A549 (cell line): ENCODE measurements around the gene TMEM120A. TPM values are rescaled to one million over a fixed set of nuclear protein-coding genes. Genes with fewer than 3 reads are reported as not detected.

Source experiments
- ATAC-seq, 2 experiments: fragments of 200-7000 bp in 1 of 2; fragments of >200 bp in 1 of 2; cut with Nextera tagmentation in 1 of 2; cut with Tn5 transposase in 1 of 2; 3 replicates each; pipeline versions ENCODE4 v1.8.0 to v1.9.1; 2018 to 2020; ENCODE audit warnings: mild to moderate bottlenecking in 1 of 2, moderate library complexity in 1 of 2
- CTCF ChIA-PET: fragments of 300-600 bp; sonication (Branson Sonifier 250); formaldehyde crosslinking; extraction: SDS; loops from one replicate; lab custom pipeline; 2021; ENCODE audit warnings: antibody characterized with exemption, inconsistent platforms; lab: Yijun Ruan, JAX
- POLR2A ChIA-PET: fragments of 350-600 bp; formaldehyde crosslinking; extraction: SDS; loops from one replicate; lab custom pipeline; 2021; ENCODE audit warnings: antibody characterized with exemption, inconsistent platforms; lab: Yijun Ruan, JAX
- DNase-seq, 2 experiments: peaks; one replicate each; pipeline versions ENCODE4 v3.0.0 to v3.0.0-alpha.2; 2011 to 2016; ENCODE audit warnings: low read depth in 1 of 2, low spot score in 1 of 2
- FAIRE-seq: peaks from 2 replicates; lab custom pipeline; 2011; peaks lifted over from hg19 to GRCh38; lab: Jason Lieb, UNC
- H3K27ac ChIP-seq, 2 experiments: fragments of >200 bp; sonication (Bioruptor Twin); formaldehyde crosslinking; 3 replicates each; pipeline ENCODE4 v1.5.1; 2016 to 2017
- H3K4me1 ChIP-seq: fragments of >200 bp; sonication (Bioruptor Twin); formaldehyde crosslinking; 3 replicates; pipeline ENCODE4 v1.6.1; 2016
- H3K4me2 ChIP-seq: fragments of >200 bp; sonication (Bioruptor Twin); formaldehyde crosslinking; 3 replicates; pipeline ENCODE4 v1.6.1; 2016
- H3K4me3 ChIP-seq: fragments of >200 bp; sonication (Bioruptor Twin); formaldehyde crosslinking; 3 replicates; pipeline ENCODE4 v1.5.1; 2016
- H3K9me3 ChIP-seq: fragments of >200 bp; sonication (Bioruptor Twin); formaldehyde crosslinking; 3 replicates; pipeline ENCODE4 v1.6.1; 2016
- ATOH8 ChIP-seq: fragments of 250-450 bp; sonication (Bioruptor Pico); IDR thresholded peaks from 2 replicates; pipeline ENCODE4 v1.5.0; 2020; ENCODE audit warnings: low read depth, mild to moderate bottlenecking, moderate library complexity
- CHD2 ChIP-seq: fragments of 150-350 bp; IDR thresholded peaks from 2 replicates; pipeline ENCODE4 v1.6.1; 2014; ENCODE audit warnings: low read length; ENCODE audit not compliant: partially characterized antibody
- CHD4 ChIP-seq: fragments of 200-600 bp; sonication (generic); IDR thresholded peaks from 2 replicates; pipeline ENCODE4 v1.6.1; 2016; ENCODE audit warnings: antibody characterized with exemption, mild to moderate bottlenecking, borderline replicate concordance
- EHMT2 ChIP-seq: fragments of 200-600 bp; sonication (generic); IDR thresholded peaks from 2 replicates; pipeline ENCODE4 v1.6.1; 2016; ENCODE audit warnings: antibody characterized with exemption, low read depth, mild to moderate bottlenecking, moderate library complexity
- FOSL2 ChIP-seq, 2 experiments: fragments of 450-650 bp in 1 of 2; fragments of >200 bp in 1 of 2; sonication (Bioruptor Twin) in 1 of 2; formaldehyde crosslinking; IDR thresholded peaks; 2 replicates each; pipeline versions ENCODE4 v1.5.0 to v1.6.1; 2016 to 2020; ENCODE audit warnings: mild to moderate bottlenecking in 1 of 2, moderate library complexity in 1 of 2
- FOXS1 ChIP-seq: fragments of 250-450 bp; sonication (Bioruptor Pico); IDR thresholded peaks from 2 replicates; pipeline ENCODE4 v1.5.0; 2020; ENCODE audit warnings: mild to moderate bottlenecking, moderate library complexity
- GATA3 ChIP-seq: IDR thresholded peaks from 2 replicates; pipeline ENCODE4 v1.6.1; 2012; ENCODE audit warnings: borderline replicate concordance
- HES2 ChIP-seq: fragments of >200 bp; sonication (Bioruptor Twin); formaldehyde crosslinking; IDR thresholded peaks from 2 replicates; pipeline ENCODE4 v1.6.1; 2016
- HMGXB4 ChIP-seq: fragments of 250-450 bp; sonication (Bioruptor Pico); IDR thresholded peaks from 2 replicates; pipeline ENCODE4 v1.5.0; 2021; ENCODE audit warnings: mild to moderate bottlenecking, moderate library complexity, borderline replicate concordance
- HOXB13 ChIP-seq: fragments of 250-450 bp; sonication (Bioruptor Pico); IDR thresholded peaks from 2 replicates; pipeline ENCODE4 v1.5.0; 2020; ENCODE audit warnings: low read depth, mild to moderate bottlenecking, moderate library complexity
- HOXB5 ChIP-seq: fragments of 250-450 bp; sonication (Bioruptor Pico); IDR thresholded peaks from 2 replicates; pipeline ENCODE4 v1.5.0; 2020; ENCODE audit warnings: mild to moderate bottlenecking, moderate library complexity
- KDM1A ChIP-seq: fragments of 200-600 bp; sonication (generic); IDR thresholded peaks from 2 replicates; pipeline ENCODE4 v1.6.1; 2016; ENCODE audit warnings: low read depth, mild to moderate bottlenecking
- KDM5A ChIP-seq: fragments of 200-600 bp; sonication (generic); IDR thresholded peaks from 2 replicates; pipeline ENCODE4 v1.6.1; 2016; ENCODE audit warnings: antibody characterized with exemption, mild to moderate bottlenecking
- MAFK ChIP-seq: fragments of 450-650 bp; IDR thresholded peaks from 2 replicates; pipeline ENCODE4 v1.6.1; 2014; ENCODE audit not compliant: partially characterized antibody
- RNF2 ChIP-seq: fragments of 200-600 bp; sonication (generic); IDR thresholded peaks from 2 replicates; pipeline ENCODE4 v1.6.1; 2016; ENCODE audit warnings: low read depth, mild to moderate bottlenecking, antibody characterized with exemption, moderate library complexity, borderline replicate concordance
- ZC3H11A ChIP-seq: fragments of 450-650 bp; IDR thresholded peaks from 2 replicates; pipeline ENCODE4 v1.6.1; 2014; ENCODE audit warnings: antibody characterized with exemption, mild to moderate bottlenecking
- WGBS: methylation state at CpG from one replicate; pipeline ENCODE4 v1.1.6; 2017; ENCODE audit errors: missing lambda C conversion rate; 5-methylcytosine and 5-hydroxymethylcytosine counted together
- polyA plus RNA-seq, 4 experiments: library from polyadenylated mRNA; depleted of rRNA in 3 of 4; stranded (reverse); fragments of >200 nt; fragmentation: RNase III in 1 of 4; extraction: RNeasy Plus Mini Kit Qiagen cat#74134 plus additional on column Dnase treatment in 1 of 4; gene quantifications; 2 replicates in 3 of 4; 3 replicates in 1 of 4; pipeline ENCODE4 v1.2.3, GENCODE V29; 2011 to 2017
- TF ChIP-seq, protein P1 (sequence below): fragments of 450-650 bp; IDR thresholded peaks from 2 replicates; pipeline ENCODE4 v1.6.1; 2014; ENCODE audit warnings: antibody characterized with exemption
- TF ChIP-seq, protein P2 (sequence below): fragments of >200 bp; sonication (Bioruptor Twin); formaldehyde crosslinking; IDR thresholded peaks from 3 replicates; pipeline ENCODE4 v1.5.1; 2016

Gene TMEM120A
- polyA plus RNA-seq, 2 of the 4 experiments (the other 2 are of a cell fraction): 46.0 to 53.8 TPM

DNA sequence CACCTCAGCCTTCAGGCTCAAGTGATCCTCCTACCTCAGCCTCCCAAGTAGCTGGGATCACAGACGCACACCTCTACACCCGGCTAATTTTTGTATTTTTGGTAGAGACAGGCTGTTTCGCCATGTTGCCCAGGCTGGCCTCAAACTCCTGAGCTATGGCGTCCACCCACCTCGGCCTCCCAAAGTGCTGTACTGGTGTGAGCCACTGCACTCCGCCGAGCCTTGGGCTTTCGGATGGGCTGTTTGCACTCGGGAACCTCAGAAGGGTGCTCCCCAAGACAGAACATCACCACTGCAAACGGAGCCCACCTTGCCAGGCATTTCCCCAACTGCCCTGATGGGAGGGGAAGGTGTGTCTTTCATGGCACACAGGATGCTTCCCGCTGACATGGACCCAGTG, 27.3 kb downstream of the TMEM120A start:
- H3K4me3 ChIP-seq: no peak overlapping the region
- peaks cover 7% of the 10 kb centered on the region; the same call in 1 of the 3 replicates for H3K4me1 ChIP-seq
- 93% methylated on average over 10 of the region's 11 CpGs for WGBS
- DNase-seq (no peak), FAIRE-seq (no peak), ATAC-seq (no peak)
- no peak overlapping the region for H3K4me2 ChIP-seq
- TF ChIP-seq ATOH8 (CRISPR knock-in tag) (no peak), ZC3H11A (no peak), KDM5A (no peak), HES2 (no peak), CHD2 (no peak), CHD4 (no peak), MAFK (no peak), GATA3 (no peak)
- ChIA-PET POLR2A (no interaction called here), CTCF (interaction anchor here (0.5 to 2.2 kb wide), 5 partner anchors 9 to 54 kb away, joined by 3 to 7 read pairs (median 4); no protein-coding TSS in a partner anchor)
- no peak overlapping the region for H3K27ac ChIP-seq
- H3K9me3 ChIP-seq: no peaks in the 10 kb centered on the region

GRCh38 chr7:75966190-75966961, 28.0 kb downstream of the TMEM120A start:
- H3K4me1 ChIP-seq: peaks cover 1% of the 10 kb centered on the region; the same call in 1 of the 3 replicates

DNA sequence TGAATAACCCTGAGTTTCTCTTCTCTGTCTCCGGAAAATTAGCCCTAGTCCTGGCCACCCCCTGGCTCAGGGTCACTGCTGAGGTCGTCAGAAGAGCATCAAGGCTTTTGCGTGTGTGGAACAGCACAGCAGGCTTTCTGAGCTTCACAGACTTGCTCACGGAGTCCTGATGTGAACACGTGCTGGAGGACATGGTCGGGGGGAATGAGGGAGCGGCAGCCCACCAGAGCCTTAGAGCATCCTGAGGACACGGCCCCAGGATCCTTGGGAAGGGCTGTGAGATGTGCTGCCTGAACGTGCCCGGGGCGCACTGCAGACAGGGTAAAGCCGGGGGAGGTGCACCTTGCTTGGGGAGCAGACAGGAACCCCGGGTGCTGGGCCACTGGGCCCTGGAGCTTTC, 28.8 kb downstream of the TMEM120A start:
- no peak overlapping the region for H3K4me3 ChIP-seq
- no peak for FAIRE-seq
- DNase-seq: no peak
- 81% methylated on average over 8 of the region's 13 CpGs for WGBS
- ChIA-PET CTCF (interaction anchor here (0.7 to 2.2 kb wide), 5 partner anchors 8 to 99 kb away, joined by 3 to 7 read pairs (median 5); no protein-coding TSS in a partner anchor), POLR2A (no interaction called here)
- TF ChIP-seq HOXB13 (CRISPR knock-in tag) (no peak), FOXS1 (CRISPR knock-in tag) (no peak), HOXB5 (no peak), KDM5A (no peak), KDM1A (no peak), FOSL2 (IDR thresholded peaks at IDR 0.05) (no peak), FOSL2 (CRISPR knock-in tag; IDR thresholded peaks at IDR 0.05) (no peak), RNF2 (no peak), HMGXB4 (CRISPR knock-in tag) (no peak), EHMT2 (no peak)
- TF ChIP-seq, protein P1, sequence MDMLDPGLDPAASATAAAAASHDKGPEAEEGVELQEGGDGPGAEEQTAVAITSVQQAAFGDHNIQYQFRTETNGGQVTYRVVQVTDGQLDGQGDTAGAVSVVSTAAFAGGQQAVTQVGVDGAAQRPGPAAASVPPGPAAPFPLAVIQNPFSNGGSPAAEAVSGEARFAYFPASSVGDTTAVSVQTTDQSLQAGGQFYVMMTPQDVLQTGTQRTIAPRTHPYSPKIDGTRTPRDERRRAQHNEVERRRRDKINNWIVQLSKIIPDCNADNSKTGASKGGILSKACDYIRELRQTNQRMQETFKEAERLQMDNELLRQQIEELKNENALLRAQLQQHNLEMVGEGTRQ: no peak
- no peak overlapping the region for H3K4me2 ChIP-seq
- no peak for ATAC-seq
- H3K4me1 ChIP-seq: no peaks in the 10 kb centered on the region
- H3K9me3 ChIP-seq: no peaks in the 10 kb centered on the region
- no peak overlapping the region for H3K27ac ChIP-seq

More at GRCh38 chr7:75966190-75966961, 28.0 kb downstream of the TMEM120A start:
- 89% methylated on average over 25 of the region's 26 CpGs for WGBS
- no peak for FAIRE-seq
- no peaks in the 10 kb centered on the region for H3K9me3 ChIP-seq
- no peak for DNase-seq
- H3K27ac ChIP-seq: no peak overlapping the region
- CTCF ChIA-PET: interaction anchor here (0.5 to 2.2 kb wide), 6 partner anchors 9 to 100 kb away, joined by 3 to 7 read pairs (median 4); no protein-coding TSS in a partner anchor
- ATAC-seq: no peak
- H3K4me2 ChIP-seq: no peak overlapping the region
- POLR2A ChIA-PET: no interaction called here
- TF ChIP-seq, protein P2, sequence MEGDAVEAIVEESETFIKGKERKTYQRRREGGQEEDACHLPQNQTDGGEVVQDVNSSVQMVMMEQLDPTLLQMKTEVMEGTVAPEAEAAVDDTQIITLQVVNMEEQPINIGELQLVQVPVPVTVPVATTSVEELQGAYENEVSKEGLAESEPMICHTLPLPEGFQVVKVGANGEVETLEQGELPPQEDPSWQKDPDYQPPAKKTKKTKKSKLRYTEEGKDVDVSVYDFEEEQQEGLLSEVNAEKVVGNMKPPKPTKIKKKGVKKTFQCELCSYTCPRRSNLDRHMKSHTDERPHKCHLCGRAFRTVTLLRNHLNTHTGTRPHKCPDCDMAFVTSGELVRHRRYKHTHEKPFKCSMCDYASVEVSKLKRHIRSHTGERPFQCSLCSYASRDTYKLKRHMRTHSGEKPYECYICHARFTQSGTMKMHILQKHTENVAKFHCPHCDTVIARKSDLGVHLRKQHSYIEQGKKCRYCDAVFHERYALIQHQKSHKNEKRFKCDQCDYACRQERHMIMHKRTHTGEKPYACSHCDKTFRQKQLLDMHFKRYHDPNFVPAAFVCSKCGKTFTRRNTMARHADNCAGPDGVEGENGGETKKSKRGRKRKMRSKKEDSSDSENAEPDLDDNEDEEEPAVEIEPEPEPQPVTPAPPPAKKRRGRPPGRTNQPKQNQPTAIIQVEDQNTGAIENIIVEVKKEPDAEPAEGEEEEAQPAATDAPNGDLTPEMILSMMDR: no peak
- no peak overlapping the region for H3K4me3 ChIP-seq
